ENCODE measurements around the gene IGFN1.

DNA sequence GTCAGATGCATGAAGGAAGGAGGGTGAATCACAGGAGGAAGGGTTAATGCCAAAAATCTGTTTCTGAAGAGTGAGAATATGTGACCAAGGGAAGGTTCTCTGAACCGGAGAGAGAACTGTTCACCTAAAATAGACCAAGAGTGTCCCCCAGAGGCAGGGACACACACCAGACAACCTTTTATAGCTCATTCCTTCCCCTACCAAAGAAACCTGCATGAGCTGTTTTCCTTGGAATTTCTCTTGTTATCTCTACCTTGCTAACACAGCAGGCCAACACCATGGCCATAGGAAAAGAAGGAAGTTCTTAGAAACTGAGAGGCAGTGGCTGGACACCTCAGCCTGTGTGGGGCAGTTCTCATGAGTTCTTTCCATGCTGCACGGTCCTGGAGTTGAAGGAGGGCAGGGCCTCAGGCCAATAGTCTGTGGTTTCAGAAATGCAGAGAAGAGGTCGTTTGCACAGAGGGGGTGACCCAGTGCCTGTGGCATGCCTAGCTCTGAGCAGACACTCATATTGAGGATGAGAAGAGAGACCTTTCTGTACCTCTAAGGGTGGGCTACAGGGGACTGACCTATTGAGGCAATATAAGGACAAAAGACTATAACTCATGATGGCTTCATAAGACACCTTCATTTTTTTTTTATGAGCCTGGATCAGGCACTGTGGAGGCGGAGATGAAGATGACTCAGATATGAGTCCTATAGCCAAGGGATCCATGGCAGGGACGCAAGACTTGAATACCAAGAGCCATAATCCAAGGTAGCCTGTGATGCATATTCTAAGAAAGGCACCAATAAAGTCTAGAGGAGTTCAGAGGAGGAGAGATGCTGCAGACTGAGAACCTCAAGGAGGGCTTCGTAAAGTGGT, 39.4 kb downstream of the IGFN1 start:
- TF ChIP-seq, protein P1, sequence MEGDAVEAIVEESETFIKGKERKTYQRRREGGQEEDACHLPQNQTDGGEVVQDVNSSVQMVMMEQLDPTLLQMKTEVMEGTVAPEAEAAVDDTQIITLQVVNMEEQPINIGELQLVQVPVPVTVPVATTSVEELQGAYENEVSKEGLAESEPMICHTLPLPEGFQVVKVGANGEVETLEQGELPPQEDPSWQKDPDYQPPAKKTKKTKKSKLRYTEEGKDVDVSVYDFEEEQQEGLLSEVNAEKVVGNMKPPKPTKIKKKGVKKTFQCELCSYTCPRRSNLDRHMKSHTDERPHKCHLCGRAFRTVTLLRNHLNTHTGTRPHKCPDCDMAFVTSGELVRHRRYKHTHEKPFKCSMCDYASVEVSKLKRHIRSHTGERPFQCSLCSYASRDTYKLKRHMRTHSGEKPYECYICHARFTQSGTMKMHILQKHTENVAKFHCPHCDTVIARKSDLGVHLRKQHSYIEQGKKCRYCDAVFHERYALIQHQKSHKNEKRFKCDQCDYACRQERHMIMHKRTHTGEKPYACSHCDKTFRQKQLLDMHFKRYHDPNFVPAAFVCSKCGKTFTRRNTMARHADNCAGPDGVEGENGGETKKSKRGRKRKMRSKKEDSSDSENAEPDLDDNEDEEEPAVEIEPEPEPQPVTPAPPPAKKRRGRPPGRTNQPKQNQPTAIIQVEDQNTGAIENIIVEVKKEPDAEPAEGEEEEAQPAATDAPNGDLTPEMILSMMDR (IDR thresholded peaks at IDR 0.05; ENCODE audit: low read depth, low read length, poor library complexity, severe bottlenecking): no peak
- TF ChIP-seq EZH2phosphoT487 (IDR thresholded peaks at IDR 0.05; ENCODE audit: borderline replicate concordance, low read length): no peak
